HG03103 (cell line): ENCODE measurements around the gene RAPGEF6.
A peak's percentile ranks its signal among the peaks of the same experiment; 100 is the strongest.
"Not testable (repeated sequence)": the region's sequence is repeated elsewhere in the genome, so short reads cannot be mapped to it uniquely, and the experiment has no call there.

Source experiments
- ATAC-seq: cut with Tn5 transposase; IDR thresholded peaks from one replicate; pipeline ENCODE4 v1.9.1; 2021; ENCODE audit warnings: low read depth; ENCODE audit not compliant: unreplicated experiment

The RAPGEF6 gene

GRCh38 chr5:131634996-131635683 is at the start of gene RAPGEF6:
Gene RAPGEF6 (minus strand): TSS chr5:131635229. CDS start chr5:131635030, 199 bp downstream.
- ATAC-seq = peak; percentile 83

GRCh38 chr5:131684595-131684994 is 49.6 kb upstream of the RAPGEF6 start:
- ATAC-seq = no peak

GRCh38 chr5:131684051-131684450 is 49.0 kb upstream of the RAPGEF6 start:
- ATAC-seq = no peak

GRCh38 chr5:131682826-131683225 is 47.8 kb upstream of the RAPGEF6 start:
- no peak for ATAC-seq

- no peak for ATAC-seq
Measured at GRCh38 chr5:131682175-131682574, 47.1 kb upstream of the RAPGEF6 start.

GRCh38 chr5:131679911-131680310 is 44.9 kb upstream of the RAPGEF6 start:
- no peak for ATAC-seq

GRCh38 chr5:131678273-131678672 is 43.2 kb upstream of the RAPGEF6 start:
- not testable (repeated sequence) for ATAC-seq

GRCh38 chr5:131677115-131677514 is 42.1 kb upstream of the RAPGEF6 start:
- ATAC-seq = no peak

- no peak for ATAC-seq
Measured at GRCh38 chr5:131672776-131673175, 37.7 kb upstream of the RAPGEF6 start.

- ATAC-seq = no peak
Measured at GRCh38 chr5:131671994-131672655, 37.1 kb upstream of the RAPGEF6 start.

GRCh38 chr5:131671409-131671808 is 36.4 kb upstream of the RAPGEF6 start:
- no peak for ATAC-seq

- ATAC-seq = no peak
Measured at GRCh38 chr5:131664929-131665328, 29.9 kb upstream of the RAPGEF6 start.

GRCh38 chr5:131661933-131662332 is 26.9 kb upstream of the RAPGEF6 start:
- ATAC-seq = no peak

- ATAC-seq = no peak
Measured at GRCh38 chr5:131659841-131660240, 24.8 kb upstream of the RAPGEF6 start.

- ATAC-seq = no peak
Measured at GRCh38 chr5:131659290-131659689, 24.3 kb upstream of the RAPGEF6 start.

- ATAC-seq = no peak
Measured at GRCh38 chr5:131654776-131655175, 19.7 kb upstream of the RAPGEF6 start.

GRCh38 chr5:131654309-131654708 is 19.3 kb upstream of the RAPGEF6 start:
- no peak for ATAC-seq

- no peak for ATAC-seq
Measured at GRCh38 chr5:131649161-131649560, 14.1 kb upstream of the RAPGEF6 start.

GRCh38 chr5:131647048-131647769 is 12.2 kb upstream of the RAPGEF6 start:
- peak; percentile 78 for ATAC-seq

GRCh38 chr5:131644822-131645221 is 9.8 kb upstream of the RAPGEF6 start:
- no peak for ATAC-seq

- no peak for ATAC-seq
Measured at GRCh38 chr5:131644370-131644769, 9.3 kb upstream of the RAPGEF6 start.

GRCh38 chr5:131641494-131641893 is 6.5 kb upstream of the RAPGEF6 start:
- no peak for ATAC-seq
